Memory B cell (primary cell): ENCODE data around the gene CDK5R1.
A peak's percentile ranks its signal among the peaks of the same experiment; 100 is the strongest.

Experiments
- ATAC-seq: fragments of 150-1000 bp; cut with Tn5 transposase; 2 replicates; pipeline ENCODE4 v1.10.0; 2021; ENCODE audit warnings: low read depth, mild to moderate bottlenecking, moderate library complexity
- DNase-seq, 2 donors: peaks; one replicate each; pipeline ENCODE4 v3.0.0; 2022; ENCODE audit warnings: low spot score in 2 of 2
- H3K27ac Mint-ChIP-seq: one replicate; pipeline ENCODE4 v1.8.0; 2022; ENCODE audit warnings: mild to moderate bottlenecking, moderate library complexity, mixed read lengths
- H3K27me3 Mint-ChIP-seq: one replicate; pipeline ENCODE4 v1.8.0; 2022; ENCODE audit warnings: mixed read lengths
- H3K36me3 Mint-ChIP-seq: one replicate; pipeline ENCODE4 v1.8.0; 2022; ENCODE audit warnings: mild to moderate bottlenecking, mixed read lengths
- H3K4me1 Mint-ChIP-seq: one replicate; pipeline ENCODE4 v1.8.0; 2022; ENCODE audit warnings: mixed read lengths
- H3K4me3 Mint-ChIP-seq: one replicate; pipeline ENCODE4 v1.8.0; 2022; ENCODE audit warnings: mild to moderate bottlenecking, moderate library complexity, mixed read lengths
- H3K9me3 Mint-ChIP-seq: one replicate; pipeline ENCODE4 v1.8.0; 2022; ENCODE audit warnings: mixed read lengths

The CDK5R1 gene

GRCh38 chr17:32483451-32484019 lies 3.3 kb upstream of the CDK5R1 start:
- no peak overlapping the region for H3K4me3 Mint-ChIP-seq
- H3K9me3 Mint-ChIP-seq = no peaks in the 10 kb centered on the region
- ATAC-seq = peak; percentile 32
- DNase-seq = peak in 1 of 2 donors; percentile 37
- peaks cover 16% of the 10 kb centered on the region for H3K36me3 Mint-ChIP-seq
- H3K27ac Mint-ChIP-seq = peak overlapping the region; percentile 69
- H3K27me3 Mint-ChIP-seq = no peaks in the 10 kb centered on the region
- H3K4me1 Mint-ChIP-seq = peaks cover 12% of the 10 kb centered on the region

DNA sequence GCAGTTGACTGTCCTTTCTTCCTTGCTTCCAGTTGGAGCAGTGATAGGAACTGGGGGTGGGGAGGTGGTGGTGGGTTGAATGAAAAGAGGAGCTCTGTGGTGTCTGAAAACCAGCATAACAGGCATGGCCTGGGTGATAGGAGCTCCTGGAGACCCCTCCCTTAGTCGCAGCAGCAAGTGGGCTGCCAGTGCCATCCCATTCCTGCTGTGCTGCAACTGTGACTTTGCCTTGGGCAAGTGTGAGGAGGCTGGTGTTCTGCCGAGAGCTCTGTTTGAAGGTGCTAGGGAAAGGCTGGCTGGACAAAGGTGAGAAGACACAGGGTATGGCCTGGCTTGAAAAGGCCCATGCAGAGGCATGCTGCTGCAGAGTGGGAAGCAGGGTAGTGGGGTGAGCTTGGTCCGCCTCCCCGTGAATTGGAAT lies 2.7 kb upstream of the CDK5R1 start:
- ATAC-seq (no peak), DNase-seq (no peak)
- Mint-ChIP-seq H3K4me3 (peak overlapping the region; percentile 22), H3K27me3 (no peaks in the 10 kb centered on the region), H3K36me3 (peaks cover 16% of the 10 kb centered on the region), H3K27ac (peak overlapping the region; percentile 69), H3K9me3 (no peaks in the 10 kb centered on the region), H3K4me1 (peaks cover 17% of the 10 kb centered on the region)

DNA sequence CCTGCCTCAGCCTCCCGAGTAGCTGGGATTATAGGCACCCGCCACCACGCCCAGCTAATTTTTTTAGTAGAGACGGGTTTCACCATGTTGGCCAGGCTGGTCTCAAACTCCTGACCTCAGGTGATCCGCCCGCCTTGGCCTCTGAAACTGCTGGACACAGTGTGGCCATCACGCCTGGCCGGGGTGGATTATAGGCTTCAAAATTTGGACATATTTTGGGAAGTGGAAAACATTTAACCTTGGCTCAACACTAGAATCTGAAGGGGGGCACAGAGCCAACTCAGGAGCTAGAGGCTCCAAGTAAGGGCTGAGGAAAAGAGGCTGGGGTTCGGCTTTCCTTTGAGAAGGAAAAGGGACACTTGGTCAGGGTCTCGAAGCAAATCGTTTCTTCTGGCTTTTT lies 2.2 kb upstream of the CDK5R1 start:
- DNase-seq (no peak), ATAC-seq (no peak)
- Mint-ChIP-seq H3K27ac (no peak overlapping the region), H3K27me3 (no peaks in the 10 kb centered on the region), H3K36me3 (peaks cover 11% of the 10 kb centered on the region), H3K4me3 (peak overlapping the region; percentile 49), H3K4me1 (peaks cover 21% of the 10 kb centered on the region), H3K9me3 (no peaks in the 10 kb centered on the region)

DNA sequence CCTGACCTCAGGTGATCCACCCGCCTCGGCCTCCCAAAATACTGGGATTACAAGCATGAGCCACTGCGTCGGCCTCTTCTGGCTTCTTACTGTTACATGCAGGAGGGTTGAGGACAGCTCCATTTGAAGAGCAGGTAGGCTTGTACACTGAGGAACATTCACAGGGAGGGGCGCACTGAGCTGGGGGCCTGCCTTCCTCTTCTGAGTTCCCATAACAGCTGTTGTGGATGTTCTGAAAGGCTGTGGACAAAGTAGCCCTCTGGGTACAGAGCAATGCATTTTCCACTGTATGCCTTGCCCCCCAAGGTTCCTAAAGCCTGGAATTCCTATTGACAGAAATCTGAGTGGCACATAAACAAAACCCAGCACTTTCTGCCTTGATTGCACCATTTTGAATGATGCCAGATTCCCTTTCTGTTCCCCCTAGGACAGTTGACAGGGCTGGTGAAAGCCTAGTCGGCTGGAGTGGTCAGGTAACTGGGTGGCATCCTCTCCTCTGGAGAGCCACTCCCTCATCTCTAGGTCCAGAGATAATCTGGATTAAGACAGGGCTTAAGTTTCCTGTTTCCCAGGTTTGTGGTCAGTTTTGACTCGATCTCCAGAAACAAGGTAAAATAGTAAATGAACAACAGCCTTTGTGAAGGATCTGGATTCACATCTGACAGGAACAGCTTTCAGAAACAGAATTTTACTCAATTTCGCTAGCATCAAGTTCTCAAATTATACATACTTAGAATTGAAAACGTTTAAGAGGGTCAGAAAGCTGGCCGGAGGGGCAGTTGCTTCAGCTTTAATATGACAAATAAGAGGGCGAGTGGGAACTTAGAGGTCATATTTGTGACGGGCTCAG lies 1.3 kb upstream of the CDK5R1 start:
- H3K4me3 Mint-ChIP-seq = peak overlapping the region; percentile 76
- peaks cover 7% of the 10 kb centered on the region for H3K36me3 Mint-ChIP-seq
- peaks cover 23% of the 10 kb centered on the region for H3K4me1 Mint-ChIP-seq
- ATAC-seq = no peak
- peak overlapping the region; percentile 69 for H3K27ac Mint-ChIP-seq
- no peaks in the 10 kb centered on the region for H3K27me3 Mint-ChIP-seq
- no peaks in the 10 kb centered on the region for H3K9me3 Mint-ChIP-seq
- no peak for DNase-seq

GRCh38 chr17:32486111-32486700 lies 587 bp upstream of the CDK5R1 start:
- Mint-ChIP-seq H3K4me3 (peak overlapping the region; percentile 76), H3K27ac (peak overlapping the region; percentile 69), H3K9me3 (no peaks in the 10 kb centered on the region), H3K27me3 (no peaks in the 10 kb centered on the region), H3K36me3 (peaks cover 7% of the 10 kb centered on the region), H3K4me1 (peaks cover 27% of the 10 kb centered on the region)
- peak; percentile 59 to 76 for DNase-seq
- ATAC-seq = peak; percentile 75

DNA sequence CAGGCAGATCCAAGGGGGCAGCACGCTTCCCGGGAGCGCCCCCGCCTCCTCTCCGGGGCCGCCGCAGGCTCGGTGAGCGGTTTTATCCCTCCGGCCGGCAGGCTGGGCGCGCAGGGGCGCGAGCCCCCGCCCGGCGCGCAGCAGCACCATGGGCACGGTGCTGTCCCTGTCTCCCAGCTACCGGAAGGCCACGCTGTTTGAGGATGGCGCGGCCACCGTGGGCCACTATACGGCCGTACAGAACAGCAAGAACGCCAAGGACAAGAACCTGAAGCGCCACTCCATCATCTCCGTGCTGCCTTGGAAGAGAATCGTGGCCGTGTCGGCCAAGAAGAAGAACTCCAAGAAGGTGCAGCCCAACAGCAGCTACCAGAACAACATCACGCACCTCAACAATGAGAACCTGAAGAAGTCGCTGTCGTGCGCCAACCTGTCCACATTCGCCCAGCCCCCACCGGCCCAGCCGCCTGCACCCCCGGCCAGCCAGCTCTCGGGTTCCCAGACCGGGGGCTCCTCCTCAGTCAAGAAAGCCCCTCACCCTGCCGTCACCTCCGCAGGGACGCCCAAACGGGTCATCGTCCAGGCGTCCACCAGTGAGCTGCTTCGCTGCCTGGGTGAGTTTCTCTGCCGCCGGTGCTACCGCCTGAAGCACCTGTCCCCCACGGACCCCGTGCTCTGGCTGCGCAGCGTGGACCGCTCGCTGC lies 832 bp downstream of the CDK5R1 start:
- ATAC-seq = peak; percentile 8
- H3K9me3 Mint-ChIP-seq = no peaks in the 10 kb centered on the region
- H3K27me3 Mint-ChIP-seq = no peaks in the 10 kb centered on the region
- peaks cover 39% of the 10 kb centered on the region for H3K4me1 Mint-ChIP-seq
- H3K27ac Mint-ChIP-seq = peak overlapping the region; percentile 84
- H3K36me3 Mint-ChIP-seq = no peaks in the 10 kb centered on the region
- DNase-seq = no peak
- H3K4me3 Mint-ChIP-seq = peak overlapping the region; percentile 94

DNA sequence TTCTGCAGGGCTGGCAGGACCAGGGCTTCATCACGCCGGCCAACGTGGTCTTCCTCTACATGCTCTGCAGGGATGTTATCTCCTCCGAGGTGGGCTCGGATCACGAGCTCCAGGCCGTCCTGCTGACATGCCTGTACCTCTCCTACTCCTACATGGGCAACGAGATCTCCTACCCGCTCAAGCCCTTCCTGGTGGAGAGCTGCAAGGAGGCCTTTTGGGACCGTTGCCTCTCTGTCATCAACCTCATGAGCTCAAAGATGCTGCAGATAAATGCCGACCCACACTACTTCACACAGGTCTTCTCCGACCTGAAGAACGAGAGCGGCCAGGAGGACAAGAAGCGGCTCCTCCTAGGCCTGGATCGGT lies 1.4 kb downstream of the CDK5R1 start:
- Mint-ChIP-seq H3K9me3 (no peaks in the 10 kb centered on the region), H3K27me3 (no peaks in the 10 kb centered on the region), H3K27ac (peak overlapping the region; percentile 84), H3K4me1 (peaks cover 45% of the 10 kb centered on the region), H3K4me3 (peak overlapping the region; percentile 94), H3K36me3 (no peaks in the 10 kb centered on the region)
- DNase-seq (no peak), ATAC-seq (no peak)

- Mint-ChIP-seq H3K4me3 (peak overlapping the region; percentile 94), H3K9me3 (no peaks in the 10 kb centered on the region), H3K27ac (peak overlapping the region; percentile 84), H3K27me3 (no peaks in the 10 kb centered on the region), H3K36me3 (no peaks in the 10 kb centered on the region), H3K4me1 (peaks cover 49% of the 10 kb centered on the region)
- DNase-seq = no peak
- ATAC-seq = no peak
These were observed 1.9 kb downstream of the CDK5R1 start for GRCh38 chr17:32488604-32489180.

- H3K4me3 Mint-ChIP-seq = peak overlapping the region; percentile 94
- H3K9me3 Mint-ChIP-seq = no peaks in the 10 kb centered on the region
- no peak for DNase-seq
- no peak for ATAC-seq
- H3K4me1 Mint-ChIP-seq = peaks cover 51% of the 10 kb centered on the region
- H3K27ac Mint-ChIP-seq = peak overlapping the region; percentile 80
- H3K27me3 Mint-ChIP-seq = no peaks in the 10 kb centered on the region
- H3K36me3 Mint-ChIP-seq = no peaks in the 10 kb centered on the region
These were observed 2.7 kb downstream of the CDK5R1 start for GRCh38 chr17:32489320-32490100.

DNA sequence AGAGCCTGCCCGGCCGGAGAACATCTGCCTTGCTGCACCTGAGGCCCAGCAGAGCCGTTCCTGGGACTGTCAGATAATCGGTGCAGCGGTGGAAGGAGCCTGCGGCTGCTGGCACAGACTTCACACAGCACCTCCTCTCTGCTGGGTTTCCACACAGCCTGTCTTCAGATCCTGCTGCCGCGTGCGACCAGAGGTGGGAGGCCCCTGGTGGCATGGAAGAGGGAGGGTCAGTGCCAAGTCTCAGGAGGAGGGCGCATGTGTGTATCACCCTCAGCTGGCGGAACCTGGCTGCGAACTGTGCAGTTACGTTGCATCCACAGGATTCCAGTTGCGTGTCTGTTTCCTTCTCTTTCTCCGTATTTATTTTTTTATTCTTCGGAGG lies 3.3 kb downstream of the CDK5R1 start:
- H3K27ac Mint-ChIP-seq = peak overlapping the region; percentile 80
- peaks cover 51% of the 10 kb centered on the region for H3K4me1 Mint-ChIP-seq
- H3K27me3 Mint-ChIP-seq = no peaks in the 10 kb centered on the region
- DNase-seq (no peak), ATAC-seq (no peak)
- H3K4me3 Mint-ChIP-seq = peak overlapping the region; percentile 94
- no peaks in the 10 kb centered on the region for H3K36me3 Mint-ChIP-seq
- H3K9me3 Mint-ChIP-seq = no peaks in the 10 kb centered on the region

GRCh38 chr17:32491371-32492263 lies 4.8 kb downstream of the CDK5R1 start:
- DNase-seq = no peak
- peaks cover 51% of the 10 kb centered on the region for H3K4me1 Mint-ChIP-seq
- peak overlapping the region; percentile 80 for H3K27ac Mint-ChIP-seq
- no peaks in the 10 kb centered on the region for H3K9me3 Mint-ChIP-seq
- no peak for ATAC-seq
- H3K27me3 Mint-ChIP-seq = no peaks in the 10 kb centered on the region
- no peaks in the 10 kb centered on the region for H3K36me3 Mint-ChIP-seq
- H3K4me3 Mint-ChIP-seq = peak overlapping the region; percentile 58

DNA sequence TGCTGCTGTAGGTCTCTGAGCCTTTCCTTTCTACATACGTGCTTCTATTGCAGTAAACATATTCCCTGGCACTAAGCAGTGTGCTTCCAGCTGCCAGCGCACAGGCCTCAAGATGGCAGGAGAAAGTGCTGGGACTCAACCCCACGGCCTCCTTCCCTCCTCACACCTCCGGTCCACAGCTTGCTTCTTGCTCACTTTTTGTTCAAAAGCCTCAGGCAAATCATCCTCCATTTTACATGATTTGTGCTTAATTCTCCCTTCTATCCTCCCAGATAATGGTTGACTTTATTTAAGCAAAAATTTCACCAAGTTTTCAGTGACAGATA lies 5.4 kb downstream of the CDK5R1 start:
- no peaks in the 10 kb centered on the region for H3K27me3 Mint-ChIP-seq
- H3K4me3 Mint-ChIP-seq = peak overlapping the region; percentile 58
- ATAC-seq (no peak), DNase-seq (no peak)
- peaks cover 51% of the 10 kb centered on the region for H3K4me1 Mint-ChIP-seq
- H3K9me3 Mint-ChIP-seq = no peaks in the 10 kb centered on the region
- no peaks in the 10 kb centered on the region for H3K36me3 Mint-ChIP-seq
- peak overlapping the region; percentile 80 for H3K27ac Mint-ChIP-seq
